Common myeloid progenitor, CD34-positive (primary cell): ENCODE results near the gene RBPMS2.

ENCODE experiments used
- CTCF ChIA-PET: fragments of 350-600 bp; sonication (Branson Sonifier 250); formaldehyde crosslinking; loops from one replicate; lab custom pipeline; 2021; ENCODE audit warnings: antibody characterized with exemption; lab: Charles Lee
- POLR2A ChIA-PET: fragments of 350-600 bp; sonication (Branson Sonifier 250); formaldehyde crosslinking; loops from one replicate; lab custom pipeline; 2021; ENCODE audit warnings: antibody characterized with exemption; lab: Charles Lee
- DNase-seq, 3 donors: peaks; one replicate each; pipeline versions ENCODE4 v3.0.0 to v3.0.0-alpha.2; 2013
- H3K27ac ChIP-seq, 2 experiments: 1 replicate in 1 of 2; 2 replicates in 1 of 2; pipeline ENCODE4 v1.7.0; 2013; ENCODE audit warnings: inconsistent platforms in 2 of 2, low read length in 2 of 2, mild to moderate bottlenecking in 2 of 2, low read depth in 1 of 2, moderate library complexity in 1 of 2; ENCODE audit not compliant: severe bottlenecking in 2 of 2, insufficient read depth in 1 of 2, poor library complexity in 1 of 2
- H3K27me3 ChIP-seq, 5 experiments: replicated peaks in 2 of 5; 1 replicate in 3 of 5; 2 replicates in 2 of 5; pipeline versions ENCODE4 v1.6.1 to v1.7.0; 2013; ENCODE audit warnings: low read length in 4 of 5, mild to moderate bottlenecking in 2 of 5, moderate library complexity in 2 of 5, inconsistent platforms in 1 of 5; ENCODE audit not compliant: insufficient read depth in 5 of 5, control insufficient read depth in 4 of 5
- H3K36me3 ChIP-seq, 4 experiments: 1 replicate in 2 of 4; 2 replicates in 2 of 4; pipeline versions ENCODE4 v1.6.1 to v1.7.0; 2013; ENCODE audit warnings: low read length in 3 of 4, control low read depth in 1 of 4, mild to moderate bottlenecking in 1 of 4; ENCODE audit not compliant: control insufficient read depth in 4 of 4, insufficient read depth in 4 of 4
- H3K4me1 ChIP-seq, 4 experiments: 1 replicate in 3 of 4; 2 replicates in 1 of 4; pipeline versions ENCODE4 v1.6.1 to v1.7.1; 2013; ENCODE audit warnings: low read length in 3 of 4, mild to moderate bottlenecking in 3 of 4, control low read depth in 1 of 4, inconsistent platforms in 1 of 4, moderate library complexity in 1 of 4; ENCODE audit not compliant: control insufficient read depth in 4 of 4, insufficient read depth in 4 of 4; ENCODE audit errors: control extremely low read depth in 1 of 4
- H3K4me3 ChIP-seq, 7 experiments: 1 replicate in 4 of 7; 2 replicates in 3 of 7; pipeline versions ENCODE4 v1.5.1 to v1.7.0; 2013; ENCODE audit warnings: mild to moderate bottlenecking in 7 of 7, low read length in 6 of 7, moderate library complexity in 6 of 7, inconsistent platforms in 2 of 7, low read depth in 2 of 7, control low read depth in 1 of 7; ENCODE audit not compliant: insufficient read depth in 4 of 7, control insufficient read depth in 1 of 7; ENCODE audit errors: extremely low read depth in 1 of 7
- H3K9me3 ChIP-seq, 5 experiments: 1 replicate in 4 of 5; 2 replicates in 1 of 5; pipeline versions ENCODE4 v1.6.1 to v1.7.1; 2013; ENCODE audit warnings: low read length in 4 of 5, mild to moderate bottlenecking in 2 of 5, inconsistent platforms in 1 of 5, low read depth in 1 of 5, moderate library complexity in 1 of 5; ENCODE audit not compliant: control insufficient read depth in 4 of 5, insufficient read depth in 2 of 5; ENCODE audit errors: control extremely low read depth in 1 of 5
- WGBS: methylation state at CpG from one replicate; pipeline ENCODE4 v1.1.5; 2013; ENCODE audit not compliant: insufficient coverage; 5-methylcytosine and 5-hydroxymethylcytosine counted together

The RBPMS2 gene

GRCh38 chr15:64706011-64706911 is 69.1 kb downstream of the RBPMS2 start:
- Histone ChIP-seq H3K36me3 (no peaks in the 10 kb centered on the region), H3K27ac (no peak overlapping the region), H3K9me3 (no peaks in the 10 kb centered on the region), H3K4me1 (peaks cover 10 to 23% (median 20%) of the 10 kb centered on the region in 4 experiments), H3K27me3 (no peaks in the 10 kb centered on the region), H3K4me3 (no peak overlapping the region)
- ChIA-PET CTCF (interaction anchor here (1.1 to 4.2 kb wide), 5 partner anchors 11 to 21 kb away, joined by 3 to 23 read pairs (median 16); no protein-coding TSS in a partner anchor), POLR2A (interaction anchor here (0.6 kb wide), 1 partner anchor 387 kb away, joined by 10 read pairs; no protein-coding TSS in a partner anchor)
- 93% methylated on average over 8 of the region's 10 CpGs for WGBS
- DNase-seq, result no peak

GRCh38 chr15:64705006-64705405 is 70.4 kb downstream of the RBPMS2 start:
- CTCF ChIA-PET, result interaction anchor here (0.9 to 4.2 kb wide), 5 partner anchors 14 to 51 kb away, joined by 3 to 23 read pairs (median 6); no protein-coding TSS in a partner anchor
- Histone ChIP-seq H3K4me3 (no peak overlapping the region), H3K4me1 (peaks cover 17 to 35% (median 32%) of the 10 kb centered on the region in 4 experiments), H3K27me3 (no peaks in the 10 kb centered on the region), H3K9me3 (no peaks in the 10 kb centered on the region), H3K36me3 (peaks cover 0 to 5% (median 4%) of the 10 kb centered on the region in 4 experiments), H3K27ac (no peak overlapping the region)
- 100% methylated on average over 2 of the region's 3 CpGs for WGBS
- POLR2A ChIA-PET, result interaction anchor here (0.6 kb wide), 1 partner anchor 386 kb away, joined by 10 read pairs; no protein-coding TSS in a partner anchor
- no peak for DNase-seq

- Histone ChIP-seq H3K9me3 (no peaks in the 10 kb centered on the region), H3K4me3 (peak overlapping the region; percentile 64 to 87 (median 70)), H3K27me3 (no peaks in the 10 kb centered on the region), H3K36me3 (peaks cover 0 to 9% (median 6%) of the 10 kb centered on the region in 4 experiments), H3K4me1 (peaks cover 24 to 49% (median 42%) of the 10 kb centered on the region in 4 experiments), H3K27ac (peak overlapping the region in 1 of 2 experiments; percentile 81)
- DNase-seq, result no peak
- 94% methylated on average over 7 of the region's 7 CpGs for WGBS
- ChIA-PET POLR2A (no interaction called here), CTCF (interaction anchor here (1.2 kb wide), 1 partner anchor 9 kb away, joined by 3 read pairs; no protein-coding TSS in a partner anchor)
These were observed 71.8 kb downstream of the RBPMS2 start for GRCh38 chr15:64703632-64703959.

- Histone ChIP-seq H3K27ac (peak overlapping the region; percentile 74 to 93), H3K4me3 (peak overlapping the region; percentile 70 to 88 (median 85)), H3K4me1 (peaks cover 27 to 55% (median 45%) of the 10 kb centered on the region in 4 experiments), H3K36me3 (peaks cover 0 to 9% (median 6%) of the 10 kb centered on the region in 4 experiments), H3K27me3 (no peaks in the 10 kb centered on the region), H3K9me3 (no peaks in the 10 kb centered on the region)
- CTCF ChIA-PET, result interaction anchor here (1.2 to 5.9 kb wide), 2 partner anchors 8 to 14 kb away, joined by 3 to 50 read pairs; no protein-coding TSS in a partner anchor
- WGBS, result 0% methylated on average over 45 of the region's 62 CpGs
- POLR2A ChIA-PET, result no interaction called here
- peak; percentile 87 to 92 (median 92) for DNase-seq
These were observed 72.4 kb downstream of the RBPMS2 start for GRCh38 chr15:64702816-64703631.

GRCh38 chr15:64701482-64702184 is 73.8 kb downstream of the RBPMS2 start:
- DNase-seq, result no peak
- H3K27me3 ChIP-seq, result no peaks in the 10 kb centered on the region
- peak overlapping the region in 6 of 7 experiments; percentile 76 to 88 (median 86) for H3K4me3 ChIP-seq
- H3K4me1 ChIP-seq, result peaks cover 34 to 63% (median 54%) of the 10 kb centered on the region in 4 experiments
- peak overlapping the region; percentile 74 to 93 for H3K27ac ChIP-seq
- WGBS, result 29% methylated on average over 5 of the region's 5 CpGs
- POLR2A ChIA-PET, result no interaction called here
- peaks cover 0 to 9% (median 6%) of the 10 kb centered on the region in 4 experiments for H3K36me3 ChIP-seq
- H3K9me3 ChIP-seq, result no peaks in the 10 kb centered on the region
- CTCF ChIA-PET, result interaction anchor here (1.3 to 25.1 kb wide), 3 partner anchors 13 to 24 kb away, joined by 3 to 625 read pairs (median 50); no protein-coding TSS in a partner anchor

GRCh38 chr15:64701051-64701450 is 74.3 kb downstream of the RBPMS2 start:
- POLR2A ChIA-PET, result no interaction called here

More at GRCh38 chr15:64701051-64701450, 74.3 kb downstream of the RBPMS2 start:
- Histone ChIP-seq H3K27me3 (no peaks in the 10 kb centered on the region), H3K4me3 (peak overlapping the region in 6 of 7 experiments; percentile 76 to 88 (median 86)), H3K36me3 (peaks cover 0 to 9% (median 6%) of the 10 kb centered on the region in 4 experiments), H3K9me3 (no peaks in the 10 kb centered on the region), H3K4me1 (peaks cover 38 to 69% (median 59%) of the 10 kb centered on the region in 4 experiments), H3K27ac (peak overlapping the region in 1 of 2 experiments; percentile 93)
- 67% methylated on average over 1 of the region's 3 CpGs for WGBS
- CTCF ChIA-PET, result interaction anchor here (0.5 to 25.1 kb wide), 5 partner anchors 8 to 274 kb away, joined by 3 to 625 read pairs (median 4); no protein-coding TSS in a partner anchor
- no peak for DNase-seq
